ENCODE data around the gene RGMB. TPM values are rescaled to one million over a fixed set of nuclear protein-coding genes. Genes with fewer than 3 reads are reported as not detected.

RGMB gene
- total RNA-seq: 11.0 to 11.8 TPM (median 11.1 TPM) in 3 replicates

- peak; percentile 95 to 98 for DNase-seq (ENCODE audit: low spot score in 2 of 2, unreplicated experiment in 2 of 2)
- Mint-ChIP-seq H3K4me3 (peak within 1 kb of the TSS; percentile 88), H3K36me3 (no peaks in the 10 kb centered on the region), H3K9me3 (no peaks in the 10 kb centered on the region), H3K4me1 (peaks cover 48% of the 10 kb centered on the region), H3K27ac (peak within 1 kb of the TSS; percentile 96), H3K27me3 (ENCODE audit: low read depth) (peaks cover 30% of the 10 kb centered on the region)
- no peak for TF ChIP-seq CTCF (IDR thresholded peaks at IDR 0.05; ENCODE audit: unreplicated experiment)
These were observed at the start of gene RGMB for GRCh38 chr5:98773464-98774191. RGMB (plus strand) TSS chr5:98773663; CDS start chr5:98774071, 408 bp downstream.

GRCh38 chr5:98726258-98726657, 47.2 kb upstream of the RGMB start:
- Mint-ChIP-seq H3K27ac (no peak overlapping the region), H3K4me3 (no peak overlapping the region), H3K36me3 (no peaks in the 10 kb centered on the region), H3K4me1 (no peaks in the 10 kb centered on the region), H3K27me3 (ENCODE audit: low read depth) (no peaks in the 10 kb centered on the region), H3K9me3 (no peaks in the 10 kb centered on the region)
- DNase-seq (ENCODE audit: low spot score in 2 of 2, unreplicated experiment in 2 of 2): no peak
- no peak for TF ChIP-seq CTCF (IDR thresholded peaks at IDR 0.05; ENCODE audit: unreplicated experiment)

GRCh38 chr5:98727686-98728085, 45.8 kb upstream of the RGMB start:
- no peaks in the 10 kb centered on the region for H3K27me3 Mint-ChIP-seq (ENCODE audit: low read depth)
- no peaks in the 10 kb centered on the region for H3K36me3 Mint-ChIP-seq
- no peaks in the 10 kb centered on the region for H3K4me1 Mint-ChIP-seq
- H3K27ac Mint-ChIP-seq: no peak overlapping the region
- no peak for TF ChIP-seq CTCF (IDR thresholded peaks at IDR 0.05; ENCODE audit: unreplicated experiment)
- H3K4me3 Mint-ChIP-seq: no peak overlapping the region
- no peaks in the 10 kb centered on the region for H3K9me3 Mint-ChIP-seq
- DNase-seq (ENCODE audit: low spot score in 2 of 2, unreplicated experiment in 2 of 2): no peak

GRCh38 chr5:98734646-98735045, 38.8 kb upstream of the RGMB start:
- Mint-ChIP-seq H3K27me3 (ENCODE audit: low read depth) (no peaks in the 10 kb centered on the region), H3K4me1 (no peaks in the 10 kb centered on the region), H3K9me3 (peaks cover 9% of the 10 kb centered on the region), H3K36me3 (no peaks in the 10 kb centered on the region), H3K4me3 (no peak overlapping the region), H3K27ac (no peak overlapping the region)
- TF ChIP-seq CTCF (IDR thresholded peaks at IDR 0.05; ENCODE audit: unreplicated experiment): no peak
- DNase-seq (ENCODE audit: low spot score in 2 of 2, unreplicated experiment in 2 of 2): no peak

- no peaks in the 10 kb centered on the region for H3K27me3 Mint-ChIP-seq (ENCODE audit: low read depth)
These were observed 37.5 kb upstream of the RGMB start for GRCh38 chr5:98735806-98736507.

More at GRCh38 chr5:98735806-98736507, 37.5 kb upstream of the RGMB start:
- Mint-ChIP-seq H3K4me3 (no peak overlapping the region), H3K4me1 (no peaks in the 10 kb centered on the region), H3K36me3 (no peaks in the 10 kb centered on the region), H3K9me3 (peaks cover 9% of the 10 kb centered on the region), H3K27ac (no peak overlapping the region)
- TF ChIP-seq CTCF (IDR thresholded peaks at IDR 0.05; ENCODE audit: unreplicated experiment): no peak
- no peak for DNase-seq (ENCODE audit: low spot score in 2 of 2, unreplicated experiment in 2 of 2)
